ENCODE measurements around the gene SMARCA1. TPM values are rescaled to one million over a fixed set of nuclear protein-coding genes. Genes with fewer than 3 reads are reported as not detected.
"Not testable (repeated sequence)": the region's sequence is repeated elsewhere in the genome, so short reads cannot be mapped to it uniquely, and the experiment has no call there.

Gene SMARCA1, protein sequence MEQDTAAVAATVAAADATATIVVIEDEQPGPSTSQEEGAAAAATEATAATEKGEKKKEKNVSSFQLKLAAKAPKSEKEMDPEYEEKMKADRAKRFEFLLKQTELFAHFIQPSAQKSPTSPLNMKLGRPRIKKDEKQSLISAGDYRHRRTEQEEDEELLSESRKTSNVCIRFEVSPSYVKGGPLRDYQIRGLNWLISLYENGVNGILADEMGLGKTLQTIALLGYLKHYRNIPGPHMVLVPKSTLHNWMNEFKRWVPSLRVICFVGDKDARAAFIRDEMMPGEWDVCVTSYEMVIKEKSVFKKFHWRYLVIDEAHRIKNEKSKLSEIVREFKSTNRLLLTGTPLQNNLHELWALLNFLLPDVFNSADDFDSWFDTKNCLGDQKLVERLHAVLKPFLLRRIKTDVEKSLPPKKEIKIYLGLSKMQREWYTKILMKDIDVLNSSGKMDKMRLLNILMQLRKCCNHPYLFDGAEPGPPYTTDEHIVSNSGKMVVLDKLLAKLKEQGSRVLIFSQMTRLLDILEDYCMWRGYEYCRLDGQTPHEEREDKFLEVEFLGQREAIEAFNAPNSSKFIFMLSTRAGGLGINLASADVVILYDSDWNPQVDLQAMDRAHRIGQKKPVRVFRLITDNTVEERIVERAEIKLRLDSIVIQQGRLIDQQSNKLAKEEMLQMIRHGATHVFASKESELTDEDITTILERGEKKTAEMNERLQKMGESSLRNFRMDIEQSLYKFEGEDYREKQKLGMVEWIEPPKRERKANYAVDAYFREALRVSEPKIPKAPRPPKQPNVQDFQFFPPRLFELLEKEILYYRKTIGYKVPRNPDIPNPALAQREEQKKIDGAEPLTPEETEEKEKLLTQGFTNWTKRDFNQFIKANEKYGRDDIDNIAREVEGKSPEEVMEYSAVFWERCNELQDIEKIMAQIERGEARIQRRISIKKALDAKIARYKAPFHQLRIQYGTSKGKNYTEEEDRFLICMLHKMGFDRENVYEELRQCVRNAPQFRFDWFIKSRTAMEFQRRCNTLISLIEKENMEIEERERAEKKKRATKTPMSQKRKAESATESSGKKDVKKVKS
- polyA plus RNA-seq (2013, experiment 1 of 2), result 93.3 TPM
- 108 TPM for polyA plus RNA-seq (2013, experiment 2 of 2)

DNA sequence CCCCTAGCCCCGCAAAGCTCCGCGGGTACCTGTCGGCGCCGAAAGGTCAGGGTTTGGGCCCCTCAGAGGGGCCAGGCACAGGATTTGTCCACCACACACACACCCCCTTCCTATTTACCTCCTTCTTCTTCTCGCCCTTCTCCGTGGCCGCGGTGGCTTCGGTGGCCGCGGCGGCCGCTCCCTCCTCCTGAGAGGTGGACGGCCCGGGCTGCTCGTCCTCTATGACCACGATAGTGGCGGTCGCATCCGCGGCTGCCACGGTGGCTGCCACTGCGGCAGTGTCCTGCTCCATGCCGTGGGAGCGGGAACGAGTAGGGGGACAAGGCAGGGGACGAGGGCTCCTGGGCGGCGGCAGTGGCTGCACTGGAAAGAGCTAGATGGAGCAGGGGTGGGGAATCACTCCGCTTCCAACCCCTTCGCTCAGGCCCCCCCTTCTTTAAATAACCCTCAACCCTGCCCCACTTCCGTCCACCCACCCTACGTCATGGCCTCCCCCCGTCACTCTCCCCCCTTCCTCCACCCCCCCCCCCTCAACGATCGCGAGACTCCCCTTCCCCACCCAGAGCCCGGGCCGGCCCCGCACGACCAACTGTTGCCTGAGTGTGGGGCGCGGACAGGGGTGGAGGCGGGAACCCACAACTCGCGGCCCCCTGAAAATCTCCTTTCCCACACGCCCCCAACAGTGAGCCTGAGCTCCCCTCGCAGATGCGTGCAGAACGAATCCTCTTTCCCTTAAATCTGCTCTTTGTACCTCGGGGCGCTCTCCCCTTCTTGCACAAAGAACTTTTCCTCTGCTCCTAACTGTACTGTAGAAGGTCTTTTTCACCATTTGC, at the start of gene SMARCA1:
TSS of gene SMARCA1 (minus strand) at position 412 of the 833 bp plus-strand sequence. CDS start at position 292, 120 bp downstream.
- no peaks in the 10 kb centered on the region for H3K36me3 ChIP-seq (ENCODE audit: control insufficient read depth, insufficient read depth, low read length)
- H3K4me1 ChIP-seq (ENCODE audit: control insufficient read depth, insufficient read depth, low read length, poor library complexity, severe bottlenecking), result no peaks in the 10 kb centered on the region
- 0 to 3% methylated on average over 8 to 12 of the region's 54 CpGs for WGBS, 2 experiments (ENCODE audit: insufficient coverage in 2 of 2)
- peak within 1 kb of the TSS; percentile 90 for H3K27ac ChIP-seq (ENCODE audit: low read depth, low read length, severe bottlenecking)
- no peaks in the 10 kb centered on the region for H3K9me3 ChIP-seq (ENCODE audit: control insufficient read depth, low read length)
- H3K4me3 ChIP-seq (ENCODE audit: extremely low read depth, insufficient read depth, low read length, poor library complexity, severe bottlenecking), result peak within 1 kb of the TSS; percentile 67

DNA sequence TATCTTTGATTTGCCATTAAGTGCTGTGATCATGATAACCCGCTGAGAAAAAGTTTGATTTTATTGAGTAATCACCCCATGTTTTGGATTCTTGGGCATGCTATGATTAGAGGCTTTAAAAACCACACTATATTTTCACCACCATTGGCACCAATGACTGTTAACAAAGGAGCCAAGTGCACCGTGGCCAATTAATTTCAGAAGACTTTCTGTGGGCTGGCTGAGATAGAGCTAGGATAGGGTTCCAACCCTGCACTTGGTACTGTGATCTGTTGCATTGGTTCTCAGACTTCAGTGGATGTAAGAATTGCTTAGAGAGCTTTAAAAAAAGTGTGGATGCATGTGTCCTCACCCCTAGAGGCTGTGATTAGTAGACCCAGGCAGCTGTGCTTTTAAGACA, 49.1 kb upstream of the SMARCA1 start:
- H3K9me3 ChIP-seq (ENCODE audit: control insufficient read depth, low read length), result no peaks in the 10 kb centered on the region
- H3K4me3 ChIP-seq (ENCODE audit: extremely low read depth, insufficient read depth, low read length, poor library complexity, severe bottlenecking), result no peak overlapping the region
- H3K4me1 ChIP-seq (ENCODE audit: control insufficient read depth, insufficient read depth, low read length, poor library complexity, severe bottlenecking), result no peaks in the 10 kb centered on the region
- no peak overlapping the region for H3K27ac ChIP-seq (ENCODE audit: low read depth, low read length, severe bottlenecking)
- no CpG with 5 or more reads among the region's 2 CpGs for WGBS, 2 experiments (ENCODE audit: insufficient coverage in 2 of 2)
- H3K36me3 ChIP-seq (ENCODE audit: control insufficient read depth, insufficient read depth, low read length), result peaks cover 75% of the 10 kb centered on the region

DNA sequence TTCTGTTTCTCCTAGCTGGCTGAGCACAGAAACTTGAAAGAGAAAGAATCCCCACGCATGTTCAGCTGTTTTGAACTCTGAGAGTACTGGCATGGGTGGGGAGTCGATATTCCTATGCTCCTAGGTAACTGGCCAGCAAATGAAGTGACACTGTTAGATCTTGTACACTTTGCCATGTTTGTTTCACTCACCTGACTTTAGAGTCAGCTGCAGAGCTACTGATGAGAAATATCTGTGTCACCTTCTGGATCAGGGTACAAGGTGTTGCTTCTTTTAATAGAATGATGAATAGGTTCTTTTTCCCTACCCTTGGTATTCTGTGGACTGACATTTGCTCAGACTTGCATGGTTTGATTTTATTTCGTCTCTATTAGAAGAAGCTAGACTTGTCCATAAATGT, 45.1 kb upstream of the SMARCA1 start:
- peaks cover 69% of the 10 kb centered on the region for H3K36me3 ChIP-seq (ENCODE audit: control insufficient read depth, insufficient read depth, low read length)
- H3K4me1 ChIP-seq (ENCODE audit: control insufficient read depth, insufficient read depth, low read length, poor library complexity, severe bottlenecking), result no peaks in the 10 kb centered on the region
- H3K27ac ChIP-seq (ENCODE audit: low read depth, low read length, severe bottlenecking), result no peak overlapping the region
- no peaks in the 10 kb centered on the region for H3K9me3 ChIP-seq (ENCODE audit: control insufficient read depth, low read length)
- no CpG with 5 or more reads among the region's 3 CpGs for WGBS, 2 experiments (ENCODE audit: insufficient coverage in 2 of 2)
- no peak overlapping the region for H3K4me3 ChIP-seq (ENCODE audit: extremely low read depth, insufficient read depth, low read length, poor library complexity, severe bottlenecking)

DNA sequence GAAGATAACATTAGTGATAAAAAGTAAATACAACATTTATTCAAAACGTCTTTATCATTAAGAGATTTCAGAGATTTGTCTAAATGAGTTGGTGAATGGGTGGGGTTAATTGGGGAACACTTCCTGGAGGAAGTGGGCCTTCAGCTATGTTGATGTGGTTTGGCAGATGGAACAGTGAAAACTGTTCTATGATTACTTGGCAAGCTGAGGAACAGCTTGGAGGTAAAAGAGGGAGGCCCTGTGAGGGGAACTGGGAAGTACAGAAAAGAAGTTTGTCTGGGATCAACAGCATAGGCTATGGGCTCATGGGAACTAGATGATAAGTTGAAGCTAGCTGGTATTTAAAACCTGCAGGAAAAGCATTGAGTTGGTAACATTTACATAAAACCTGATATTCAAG, 42.8 kb upstream of the SMARCA1 start:
- Histone ChIP-seq H3K36me3 (ENCODE audit: control insufficient read depth, insufficient read depth, low read length) (peaks cover 68% of the 10 kb centered on the region), H3K4me1 (ENCODE audit: control insufficient read depth, insufficient read depth, low read length, poor library complexity, severe bottlenecking) (no peaks in the 10 kb centered on the region), H3K4me3 (ENCODE audit: extremely low read depth, insufficient read depth, low read length, poor library complexity, severe bottlenecking) (no peak overlapping the region), H3K9me3 (ENCODE audit: control insufficient read depth, low read length) (no peaks in the 10 kb centered on the region), H3K27ac (ENCODE audit: low read depth, low read length, severe bottlenecking) (no peak overlapping the region)
- WGBS, 2 experiments (ENCODE audit: insufficient coverage in 2 of 2), result no CpG with 5 or more reads among the region's 1 CpG

DNA sequence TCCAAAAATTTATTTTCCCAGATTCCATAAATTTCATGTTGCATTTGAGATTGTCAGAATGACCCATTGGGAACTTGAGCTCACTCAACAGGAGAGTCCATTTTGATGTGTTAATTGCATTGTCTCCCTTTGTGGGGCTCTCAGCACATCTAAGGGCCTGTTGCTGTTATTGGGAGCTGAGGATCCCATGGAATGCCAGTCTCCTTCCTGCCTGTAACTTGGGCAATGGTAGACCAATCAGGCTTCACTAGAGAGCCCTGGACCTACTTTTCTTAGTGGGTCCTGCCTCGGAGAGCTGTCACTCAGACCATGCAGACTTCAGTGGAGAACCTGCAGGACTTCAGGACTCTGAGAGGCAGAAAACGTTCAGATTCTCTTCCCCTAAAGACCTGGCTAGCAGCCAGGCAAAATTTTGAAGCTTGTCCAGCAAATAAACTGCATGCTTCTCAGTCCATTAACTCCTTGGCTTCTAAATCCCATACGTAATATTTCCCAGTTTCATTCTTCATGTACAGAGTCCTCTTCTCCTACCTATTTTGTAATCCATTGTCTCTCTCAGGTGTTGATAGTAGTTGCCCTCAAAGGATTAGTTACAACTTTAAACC, 41.9 kb upstream of the SMARCA1 start:
- WGBS, 2 experiments (ENCODE audit: insufficient coverage in 2 of 2), result 69 to 100% methylated on average over 1 to 2 of the region's 3 CpGs
- H3K4me1 ChIP-seq (ENCODE audit: control insufficient read depth, insufficient read depth, low read length, poor library complexity, severe bottlenecking), result no peaks in the 10 kb centered on the region
- no peak overlapping the region for H3K27ac ChIP-seq (ENCODE audit: low read depth, low read length, severe bottlenecking)
- no peak overlapping the region for H3K4me3 ChIP-seq (ENCODE audit: extremely low read depth, insufficient read depth, low read length, poor library complexity, severe bottlenecking)
- no peaks in the 10 kb centered on the region for H3K9me3 ChIP-seq (ENCODE audit: control insufficient read depth, low read length)
- peaks cover 68% of the 10 kb centered on the region for H3K36me3 ChIP-seq (ENCODE audit: control insufficient read depth, insufficient read depth, low read length)

DNA sequence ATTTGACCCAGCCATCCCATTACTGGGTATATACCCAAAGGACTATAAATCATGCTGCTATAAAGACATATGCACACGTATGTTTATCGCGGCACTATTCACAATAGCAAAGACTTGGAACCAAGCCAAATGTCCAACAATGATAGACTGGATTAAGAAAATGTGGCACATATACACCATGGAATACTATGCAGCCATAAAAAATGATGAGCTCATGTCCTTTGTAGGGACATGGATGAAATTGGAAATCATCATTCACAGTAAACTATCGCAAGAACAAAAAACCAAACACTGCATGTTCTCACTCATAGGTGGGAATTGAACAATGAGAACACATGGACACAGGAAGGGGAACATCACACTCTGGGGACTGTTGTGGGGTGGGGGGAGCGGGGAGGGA, 41.1 kb upstream of the SMARCA1 start:
- H3K36me3 ChIP-seq (ENCODE audit: control insufficient read depth, insufficient read depth, low read length), result peaks cover 63% of the 10 kb centered on the region
- no CpG with 5 or more reads among the region's 5 CpGs for WGBS, 2 experiments (ENCODE audit: insufficient coverage in 2 of 2)
- H3K9me3 ChIP-seq (ENCODE audit: control insufficient read depth, low read length); H3K4me3 ChIP-seq (ENCODE audit: extremely low read depth, insufficient read depth, low read length, poor library complexity, severe bottlenecking); H3K4me1 ChIP-seq (ENCODE audit: control insufficient read depth, insufficient read depth, low read length, poor library complexity, severe bottlenecking); H3K27ac ChIP-seq (ENCODE audit: low read depth, low read length, severe bottlenecking): not testable (repeated sequence)

DNA sequence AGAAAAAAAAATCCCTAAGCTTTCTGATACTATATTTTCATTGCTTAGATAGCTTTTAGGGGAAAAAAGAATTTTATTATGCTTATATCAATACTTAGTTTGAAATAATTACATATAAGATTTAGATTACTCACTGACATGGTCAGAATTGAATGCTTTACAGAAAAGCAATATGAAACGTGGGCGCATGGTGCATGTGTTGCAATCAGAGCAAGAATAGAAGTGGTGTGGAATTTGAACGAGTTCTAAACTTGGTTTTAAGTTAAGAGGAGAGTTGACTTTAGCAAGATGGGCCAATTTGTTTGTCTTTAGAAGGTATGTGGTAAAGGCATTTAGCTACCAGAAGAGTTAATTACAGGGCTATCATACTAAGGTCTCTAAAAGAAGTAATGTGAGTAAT, 38.2 kb upstream of the SMARCA1 start:
- no peak overlapping the region for H3K27ac ChIP-seq (ENCODE audit: low read depth, low read length, severe bottlenecking)
- 84% methylated on average over 3 of the region's 3 CpGs; no CpG with 5 or more reads in 1 of the 2 experiments for WGBS, 2 experiments (ENCODE audit: insufficient coverage in 2 of 2)
- no peaks in the 10 kb centered on the region for H3K9me3 ChIP-seq (ENCODE audit: control insufficient read depth, low read length)
- peaks cover 52% of the 10 kb centered on the region for H3K36me3 ChIP-seq (ENCODE audit: control insufficient read depth, insufficient read depth, low read length)
- H3K4me3 ChIP-seq (ENCODE audit: extremely low read depth, insufficient read depth, low read length, poor library complexity, severe bottlenecking), result no peak overlapping the region
- no peaks in the 10 kb centered on the region for H3K4me1 ChIP-seq (ENCODE audit: control insufficient read depth, insufficient read depth, low read length, poor library complexity, severe bottlenecking)

DNA sequence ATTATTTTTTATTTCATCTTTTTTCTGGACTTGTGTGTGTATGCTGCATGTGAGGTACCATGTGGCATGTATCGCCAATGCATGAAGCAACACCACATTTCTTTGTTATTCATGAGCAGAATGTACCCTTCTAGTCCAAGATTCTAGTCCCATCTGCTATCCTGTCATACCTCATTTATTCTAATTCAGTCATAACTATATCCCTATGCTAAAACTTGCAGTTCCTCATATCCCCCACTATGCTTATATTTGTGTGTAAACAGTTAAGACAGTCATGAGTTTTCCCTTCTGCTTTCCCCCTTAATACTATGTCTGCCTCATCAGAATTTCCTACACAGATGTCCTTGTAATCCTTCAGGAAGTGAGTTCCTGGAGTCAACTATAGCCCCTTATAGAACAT, 36.5 kb upstream of the SMARCA1 start:
- no peaks in the 10 kb centered on the region for H3K4me1 ChIP-seq (ENCODE audit: control insufficient read depth, insufficient read depth, low read length, poor library complexity, severe bottlenecking)
- H3K27ac ChIP-seq (ENCODE audit: low read depth, low read length, severe bottlenecking), result no peak overlapping the region
- no CpG with 5 or more reads among the region's 1 CpG for WGBS, 2 experiments (ENCODE audit: insufficient coverage in 2 of 2)
- H3K4me3 ChIP-seq (ENCODE audit: extremely low read depth, insufficient read depth, low read length, poor library complexity, severe bottlenecking), result no peak overlapping the region
- peaks cover 47% of the 10 kb centered on the region for H3K36me3 ChIP-seq (ENCODE audit: control insufficient read depth, insufficient read depth, low read length)
- no peaks in the 10 kb centered on the region for H3K9me3 ChIP-seq (ENCODE audit: control insufficient read depth, low read length)

DNA sequence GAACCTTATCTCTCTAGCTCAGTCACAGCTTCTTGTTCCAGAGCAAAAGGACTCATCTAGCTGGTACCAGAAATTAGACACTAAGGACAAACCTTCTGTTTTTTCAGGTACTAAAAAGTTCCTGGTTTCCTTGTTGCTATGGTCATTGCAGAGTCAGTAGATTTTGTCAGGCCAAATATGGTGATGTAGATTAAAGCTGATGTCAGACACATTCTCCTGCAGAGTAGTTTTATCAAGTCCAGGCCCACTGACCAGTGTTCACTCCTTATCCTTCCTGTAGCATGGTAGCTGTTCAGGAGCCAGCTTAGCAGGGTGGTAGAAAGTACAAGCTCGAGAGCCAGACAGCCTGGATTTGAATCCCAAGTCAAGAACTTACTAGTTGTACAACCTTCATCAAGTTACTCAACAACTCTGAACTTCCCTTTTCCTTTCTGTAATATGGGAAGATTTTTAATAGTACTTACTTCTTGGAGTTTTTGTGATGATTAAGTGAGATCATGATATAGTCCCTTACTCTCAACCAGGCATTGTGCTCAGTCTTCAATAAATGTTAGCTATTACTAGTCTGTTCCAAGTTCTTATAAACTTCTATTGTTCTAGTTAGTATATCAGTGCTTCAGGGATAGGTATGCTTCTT, 34.7 kb upstream of the SMARCA1 start:
- Histone ChIP-seq H3K4me3 (ENCODE audit: extremely low read depth, insufficient read depth, low read length, poor library complexity, severe bottlenecking) (no peak overlapping the region), H3K27ac (ENCODE audit: low read depth, low read length, severe bottlenecking) (peak overlapping the region; percentile 59), H3K36me3 (ENCODE audit: control insufficient read depth, insufficient read depth, low read length) (peaks cover 45% of the 10 kb centered on the region), H3K9me3 (ENCODE audit: control insufficient read depth, low read length) (no peaks in the 10 kb centered on the region), H3K4me1 (ENCODE audit: control insufficient read depth, insufficient read depth, low read length, poor library complexity, severe bottlenecking) (no peaks in the 10 kb centered on the region)
- WGBS, 2 experiments (ENCODE audit: insufficient coverage in 2 of 2), result no CpG with 5 or more reads among the region's 1 CpG

All from mesodermal cell (in vitro differentiated cells).